SK-MEL-5 (cell line): ENCODE results near the gene TNKS1BP1. TPM values are rescaled to one million over a fixed set of nuclear protein-coding genes. Genes with fewer than 3 reads are reported as not detected.
"Not testable (repeated sequence)": the region's sequence is repeated elsewhere in the genome, so short reads cannot be mapped to it uniquely, and the experiment has no call there.

Experiments
- DNase-seq: peaks from one replicate; pipeline ENCODE4 v3.0.0-alpha.2; 2016; ENCODE audit warnings: low read depth, low spot score
- in situ Hi-C: cut with HindIII; loops from 2 replicates; pipeline ENCODE4 v1.10.0; 2016; ENCODE audit warnings: low sequenced_read_pairs, high pct_unique_total_duplicates, low pct_unique_long_range_greater_than_20kb
- total RNA-seq: library from RNA; depleted of rRNA; stranded (reverse); fragments of >200 nt; shearing (Covaris generic); gene quantifications from 2 replicates; pipeline ENCODE4 v1.2.3, GENCODE V29; 2014

Gene TNKS1BP1
- total RNA-seq, 1 experiment from 2014 or later, result 8.1 TPM

GRCh38 chr11:57339328-57339727 lies 14.6 kb upstream of the TNKS1BP1 start:
- in situ Hi-C loops, result no loop called here
- DNase-seq, result no peak

- in situ Hi-C loops, result no loop called here
- no peak for DNase-seq
These were observed 13.4 kb upstream of the TNKS1BP1 start, which contains the start of gene P2RX3 for GRCh38 chr11:57338142-57338541. Gene P2RX3 (plus strand): TSS chr11:57338352. CDS start chr11:57338551, 199 bp downstream.

GRCh38 chr11:57336856-57337255 lies 12.1 kb upstream of the TNKS1BP1 start:
- DNase-seq, in situ Hi-C loops: not testable (repeated sequence)

- no peak for DNase-seq
- in situ Hi-C loops, result no loop called here
These were observed 11.4 kb upstream of the TNKS1BP1 start for GRCh38 chr11:57336111-57336666.

GRCh38 chr11:57335343-57336110 lies 10.8 kb upstream of the TNKS1BP1 start, which contains the start of gene SSRP1:
Gene SSRP1 (minus strand): TSS chr11:57335892. CDS start chr11:57335121, 771 bp downstream.
- DNase-seq, result peak; percentile 83
- in situ Hi-C loops, result no loop called here

- no peak for DNase-seq
- in situ Hi-C loops, result no loop called here
These were observed 10.2 kb upstream of the TNKS1BP1 start for GRCh38 chr11:57335023-57335342.

GRCh38 chr11:57332694-57333440 lies 8.1 kb upstream of the TNKS1BP1 start:
- in situ Hi-C loops, result no loop called here
- no peak for DNase-seq

- in situ Hi-C loops, result no loop called here
- DNase-seq, result no peak
These were observed 7.0 kb upstream of the TNKS1BP1 start for GRCh38 chr11:57331720-57332119.

GRCh38 chr11:57330029-57330428 lies 5.3 kb upstream of the TNKS1BP1 start:
- in situ Hi-C loops, result no loop called here

GRCh38 chr11:57327721-57328120 lies 3.0 kb upstream of the TNKS1BP1 start:
- in situ Hi-C loops, result no loop called here
- no peak for DNase-seq

More at GRCh38 chr11:57330029-57330428, 5.3 kb upstream of the TNKS1BP1 start:
- no peak for DNase-seq

- in situ Hi-C loops, result no loop called here
- peak; percentile 33 for DNase-seq
These were observed 940 bp upstream of the TNKS1BP1 start for GRCh38 chr11:57325735-57326048.

GRCh38 chr11:57324154-57324885 lies 432 bp downstream of the TNKS1BP1 start:
- DNase-seq, result peak; percentile 19
- in situ Hi-C loops, result no loop called here

- in situ Hi-C loops, result no loop called here
- DNase-seq, result no peak
These were observed 948 bp downstream of the TNKS1BP1 start for GRCh38 chr11:57323855-57324153.

GRCh38 chr11:57323167-57323854 lies 1.4 kb downstream of the TNKS1BP1 start:
- peak; percentile 26 for DNase-seq

GRCh38 chr11:57322256-57323166 lies 2.2 kb downstream of the TNKS1BP1 start:
- DNase-seq, result peak; percentile 66
- in situ Hi-C loops, result no loop called here

More at GRCh38 chr11:57323167-57323854, 1.4 kb downstream of the TNKS1BP1 start:
- in situ Hi-C loops, result no loop called here

GRCh38 chr11:57321388-57322255 lies 3.1 kb downstream of the TNKS1BP1 start:
- in situ Hi-C loops, result no loop called here
- no peak for DNase-seq
